H9 (cell line): ENCODE measurements around the gene ZNF76. TPM values are rescaled to one million over a fixed set of nuclear protein-coding genes. Genes with fewer than 3 reads are reported as not detected.

Experiments used
- DNase-seq: peaks from one replicate; pipeline ENCODE4 v3.0.0-alpha.2; 2017
- H2AFZ ChIP-seq: one replicate; pipeline ENCODE4 v1.6.1; 2013; ENCODE audit warnings: mild to moderate bottlenecking, low read length, control low read depth, moderate library complexity
- H2AK5ac ChIP-seq: 2 replicates; pipeline ENCODE4 v1.6.1; 2013; ENCODE audit warnings: low read length, control low read depth, mixed read lengths; ENCODE audit not compliant: insufficient read length
- H2BK120ac ChIP-seq: one replicate; pipeline ENCODE4 v1.6.1; 2013; ENCODE audit warnings: low read depth, mild to moderate bottlenecking, low read length, control low read depth, inconsistent platforms; ENCODE audit not compliant: poor library complexity, severe bottlenecking
- H2BK12ac ChIP-seq: 2 replicates; pipeline ENCODE4 v1.6.1; 2013; ENCODE audit warnings: low read length, control low read depth, mixed read lengths, low read depth; ENCODE audit not compliant: insufficient read length
- H2BK15ac ChIP-seq: 2 replicates; pipeline ENCODE4 v1.6.1; 2013; ENCODE audit warnings: low read depth, low read length, control low read depth
- H2BK20ac ChIP-seq: one replicate; pipeline ENCODE4 v1.6.1; 2013; ENCODE audit warnings: low read depth, mild to moderate bottlenecking, low read length, control low read depth, inconsistent platforms; ENCODE audit not compliant: poor library complexity, severe bottlenecking
- H2BK5ac ChIP-seq: 2 replicates; pipeline ENCODE4 v1.6.1; 2013; ENCODE audit warnings: low read length, control low read depth, mixed read lengths; ENCODE audit not compliant: insufficient read length
- H3K14ac ChIP-seq: 2 replicates; pipeline ENCODE4 v1.6.1; 2013; ENCODE audit warnings: low read length, control low read depth; ENCODE audit not compliant: insufficient read depth
- H3K18ac ChIP-seq: 2 replicates; pipeline ENCODE4 v1.6.1; 2013; ENCODE audit warnings: low read depth, mild to moderate bottlenecking, mixed read lengths, low read length, control low read depth; ENCODE audit not compliant: insufficient read length
- H3K23ac ChIP-seq: 2 replicates; pipeline ENCODE4 v1.6.1; 2013; ENCODE audit warnings: low read length, control low read depth, mixed read lengths, low read depth; ENCODE audit not compliant: insufficient read length
- H3K23me2 ChIP-seq: 2 replicates; pipeline ENCODE4 v1.6.1; 2013; ENCODE audit warnings: low read depth, mild to moderate bottlenecking, mixed read lengths, low read length, control low read depth; ENCODE audit not compliant: insufficient read length, poor library complexity, severe bottlenecking
- H3K27ac ChIP-seq: 2 replicates; pipeline ENCODE4 v1.5.1; 2013; ENCODE audit warnings: low read length, control low read depth, mixed read lengths, low read depth; ENCODE audit not compliant: insufficient read length
- H3K27me3 ChIP-seq: 2 replicates; pipeline ENCODE4 v1.6.1; 2013; ENCODE audit warnings: low read length, control low read depth, inconsistent platforms; ENCODE audit not compliant: insufficient read depth
- H3K4ac ChIP-seq: 2 replicates; pipeline ENCODE4 v1.6.1; 2013; ENCODE audit warnings: low read depth, mild to moderate bottlenecking, control low read depth, inconsistent platforms, low read length, moderate library complexity
- H3K4me1 ChIP-seq: 2 replicates; pipeline ENCODE4 v1.6.1; 2013; ENCODE audit warnings: low read length, control low read depth, inconsistent platforms; ENCODE audit not compliant: insufficient read depth
- H3K4me2 ChIP-seq: 2 replicates; pipeline ENCODE4 v1.6.1; 2013; ENCODE audit warnings: low read length, control low read depth, mixed read lengths; ENCODE audit not compliant: insufficient read length, insufficient read depth
- H3K56ac ChIP-seq: 2 replicates; pipeline ENCODE4 v1.6.1; 2013; ENCODE audit warnings: low read depth, mild to moderate bottlenecking, mixed read lengths, low read length, control low read depth; ENCODE audit not compliant: insufficient read length
- H3K79me1 ChIP-seq: 2 replicates; pipeline ENCODE4 v1.6.1; 2013; ENCODE audit warnings: low read depth, mild to moderate bottlenecking, moderate library complexity, low read length, control low read depth, inconsistent platforms; ENCODE audit not compliant: insufficient read depth, poor library complexity, severe bottlenecking
- H3K79me2 ChIP-seq: 2 replicates; pipeline ENCODE4 v1.6.1; 2013; ENCODE audit warnings: low read length, control low read depth, inconsistent platforms; ENCODE audit not compliant: insufficient read depth
- H3K9ac ChIP-seq: 2 replicates; pipeline ENCODE4 v1.6.1; 2013; ENCODE audit warnings: low read length, control low read depth, mixed read lengths; ENCODE audit not compliant: insufficient read length; ENCODE audit errors: extremely low read depth
- H3K9me3 ChIP-seq: one replicate; pipeline ENCODE4 v1.6.1; 2013; ENCODE audit warnings: low read depth, low read length, inconsistent platforms; ENCODE audit not compliant: control insufficient read depth
- H3T11ph ChIP-seq: one replicate; pipeline ENCODE4 v1.6.1; 2013; ENCODE audit warnings: mild to moderate bottlenecking, low read length, control low read depth, inconsistent platforms
- H4K20me1 ChIP-seq: one replicate; pipeline ENCODE4 v1.6.1; 2013; ENCODE audit not compliant: control insufficient read depth, insufficient read length, insufficient read depth
- H4K5ac ChIP-seq: 2 replicates; pipeline ENCODE4 v1.6.1; 2013; ENCODE audit warnings: low read depth, mild to moderate bottlenecking, mixed read lengths, low read length, control low read depth; ENCODE audit not compliant: insufficient read length
- H4K8ac ChIP-seq: replicated peaks from 2 replicates; pipeline ENCODE4 v1.6.1; 2013; ENCODE audit warnings: low read length, control low read depth, mixed read lengths, low read depth; ENCODE audit not compliant: insufficient read length
- H4K91ac ChIP-seq: 2 replicates; pipeline ENCODE4 v1.6.1; 2013; ENCODE audit warnings: low read depth, mild to moderate bottlenecking, moderate library complexity, mixed read lengths, low read length, control low read depth; ENCODE audit not compliant: insufficient read length
- H3K27ac Mint-ChIP-seq, 3 experiments: 2 replicates in 2 of 3; 3 replicates in 1 of 3; pipeline ENCODE4 v1.8.0; 2020 to 2021; ENCODE audit warnings: mixed read lengths in 3 of 3, mild to moderate bottlenecking in 1 of 3, moderate library complexity in 1 of 3
- H3K27me3 Mint-ChIP-seq: 2 replicates; pipeline ENCODE4 v1.8.0; 2021; ENCODE audit warnings: low read depth, mild to moderate bottlenecking, moderate library complexity, mixed read lengths
- H3K36me3 Mint-ChIP-seq, 3 experiments: 2 replicates in 2 of 3; 3 replicates in 1 of 3; pipeline ENCODE4 v1.8.0; 2020 to 2021; ENCODE audit warnings: low read depth in 3 of 3, mixed read lengths in 3 of 3; ENCODE audit not compliant: insufficient read depth in 1 of 3
- H3K4me1 Mint-ChIP-seq, 2 experiments: 2 replicates each; pipeline ENCODE4 v1.8.0; 2020; ENCODE audit warnings: mixed read lengths in 2 of 2
- H3K4me3 Mint-ChIP-seq, 2 experiments: 2 replicates in 1 of 2; 3 replicates in 1 of 2; pipeline ENCODE4 v1.8.0; 2020 to 2021; ENCODE audit warnings: mild to moderate bottlenecking in 2 of 2, mixed read lengths in 2 of 2, moderate library complexity in 1 of 2
- H3K9me3 Mint-ChIP-seq, 2 experiments: 2 replicates in 1 of 2; 3 replicates in 1 of 2; pipeline ENCODE4 v1.8.0; 2020; ENCODE audit warnings: mild to moderate bottlenecking in 2 of 2, mixed read lengths in 2 of 2, moderate library complexity in 1 of 2
- WGBS: extraction: QIAGEN DNeasy Blood & Tissue Kit; methylation state at CpG from one replicate; pipeline ENCODE4 v1.1.7; 2013; ENCODE audit warnings: missing lambda C conversion rate, low lambda C conversion rate, mixed read lengths; ENCODE audit not compliant: insufficient read length; ENCODE audit errors: extremely low coverage; 5-methylcytosine and 5-hydroxymethylcytosine counted together
- total RNA-seq: library from RNA; stranded (reverse); gene quantifications from 2 replicates; pipeline ENCODE4 v1.2.1, GENCODE V29; 2021
- TF ChIP-seq, protein P1 (sequence below): fragments of 200-600 bp; sonication (generic); conservative IDR thresholded peaks from 3 replicates; pipeline ENCODE4 v1.8.0; 2021; ENCODE audit warnings: antibody characterized with exemption, mild to moderate bottlenecking

Gene ZNF76
- total RNA-seq, 1 experiment from 2014 or later, result 21.1 TPM

DNA sequence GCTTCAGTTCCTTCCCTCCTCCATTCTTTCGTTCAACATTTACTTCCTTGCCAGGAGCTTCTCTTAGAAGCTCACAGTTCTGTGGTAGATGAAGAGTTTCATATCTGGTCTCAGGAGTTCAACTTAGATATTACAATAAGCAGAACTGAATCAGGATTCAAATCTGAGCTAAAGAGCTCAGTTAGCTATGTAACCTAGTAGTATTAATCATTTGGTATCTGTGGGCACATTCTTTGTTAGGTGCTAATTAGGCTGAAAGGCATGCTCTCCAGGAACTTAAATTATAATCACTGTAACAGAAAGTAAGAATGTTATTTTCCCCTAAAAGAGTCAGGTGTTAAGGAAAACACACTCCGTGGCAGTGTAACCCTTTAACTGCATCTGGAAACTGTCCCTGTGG is 8.4 kb downstream of the ZNF76 start:
- H2BK5ac ChIP-seq, result no peak overlapping the region
- H3K79me1 ChIP-seq, result no peaks in the 10 kb centered on the region
- H4K8ac ChIP-seq, result no peak overlapping the region
- no peak overlapping the region for H2BK120ac ChIP-seq
- no peak overlapping the region for H3K56ac ChIP-seq
- Mint-ChIP-seq H3K9me3 (no peaks in the 10 kb centered on the region), H3K4me3 (no peak overlapping the region), H3K27ac (no peak overlapping the region), H3K27me3 (no peaks in the 10 kb centered on the region; the same call in 1 of the 2 replicates), H3K4me1 (peaks cover 3 to 4% of the 10 kb centered on the region in 2 experiments; a peak in 2 of 4 replicates), H3K36me3 (peaks cover 0 to 4% (median 2%) of the 10 kb centered on the region in 3 experiments; a peak in 2 of 7 replicates)
- no peak overlapping the region for H2BK20ac ChIP-seq
- no peak overlapping the region for H2AFZ ChIP-seq
- no peak overlapping the region for H3K23ac ChIP-seq
- no peak overlapping the region for H3K27ac ChIP-seq
- no peak overlapping the region for H3K18ac ChIP-seq
- H2BK12ac ChIP-seq, result no peak overlapping the region
- DNase-seq, result no peak
- TF ChIP-seq, protein P1, sequence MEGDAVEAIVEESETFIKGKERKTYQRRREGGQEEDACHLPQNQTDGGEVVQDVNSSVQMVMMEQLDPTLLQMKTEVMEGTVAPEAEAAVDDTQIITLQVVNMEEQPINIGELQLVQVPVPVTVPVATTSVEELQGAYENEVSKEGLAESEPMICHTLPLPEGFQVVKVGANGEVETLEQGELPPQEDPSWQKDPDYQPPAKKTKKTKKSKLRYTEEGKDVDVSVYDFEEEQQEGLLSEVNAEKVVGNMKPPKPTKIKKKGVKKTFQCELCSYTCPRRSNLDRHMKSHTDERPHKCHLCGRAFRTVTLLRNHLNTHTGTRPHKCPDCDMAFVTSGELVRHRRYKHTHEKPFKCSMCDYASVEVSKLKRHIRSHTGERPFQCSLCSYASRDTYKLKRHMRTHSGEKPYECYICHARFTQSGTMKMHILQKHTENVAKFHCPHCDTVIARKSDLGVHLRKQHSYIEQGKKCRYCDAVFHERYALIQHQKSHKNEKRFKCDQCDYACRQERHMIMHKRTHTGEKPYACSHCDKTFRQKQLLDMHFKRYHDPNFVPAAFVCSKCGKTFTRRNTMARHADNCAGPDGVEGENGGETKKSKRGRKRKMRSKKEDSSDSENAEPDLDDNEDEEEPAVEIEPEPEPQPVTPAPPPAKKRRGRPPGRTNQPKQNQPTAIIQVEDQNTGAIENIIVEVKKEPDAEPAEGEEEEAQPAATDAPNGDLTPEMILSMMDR, result no peak
- no peak overlapping the region for H4K5ac ChIP-seq
- no peak overlapping the region for H3K9ac ChIP-seq
- no CpG with 5 or more reads among the region's 2 CpGs for WGBS
- H3K4ac ChIP-seq, result no peak overlapping the region
- no peaks in the 10 kb centered on the region for H3K9me3 ChIP-seq
- no peaks in the 10 kb centered on the region for H3K4me1 ChIP-seq
- H3K79me2 ChIP-seq, result no peaks in the 10 kb centered on the region
- no peaks in the 10 kb centered on the region for H3K27me3 ChIP-seq
- no peaks in the 10 kb centered on the region for H3K23me2 ChIP-seq
- no peak overlapping the region for H2AK5ac ChIP-seq
- H4K20me1 ChIP-seq, result no peaks in the 10 kb centered on the region
- H4K91ac ChIP-seq, result no peak overlapping the region
- no peak overlapping the region for H2BK15ac ChIP-seq
- H3K14ac ChIP-seq, result no peak overlapping the region
- H3K4me2 ChIP-seq, result no peak overlapping the region
- H3T11ph ChIP-seq, result no peak overlapping the region
